Ammon's horn (tissue), 1 donor: ENCODE measurements around the gene CRTAC1.

ENCODE experiments used
- DNase-seq: peaks from one replicate; pipeline ENCODE4 v3.0.0-alpha.2; 2016; ENCODE audit warnings: low spot score

CRTAC1 gene

DNA sequence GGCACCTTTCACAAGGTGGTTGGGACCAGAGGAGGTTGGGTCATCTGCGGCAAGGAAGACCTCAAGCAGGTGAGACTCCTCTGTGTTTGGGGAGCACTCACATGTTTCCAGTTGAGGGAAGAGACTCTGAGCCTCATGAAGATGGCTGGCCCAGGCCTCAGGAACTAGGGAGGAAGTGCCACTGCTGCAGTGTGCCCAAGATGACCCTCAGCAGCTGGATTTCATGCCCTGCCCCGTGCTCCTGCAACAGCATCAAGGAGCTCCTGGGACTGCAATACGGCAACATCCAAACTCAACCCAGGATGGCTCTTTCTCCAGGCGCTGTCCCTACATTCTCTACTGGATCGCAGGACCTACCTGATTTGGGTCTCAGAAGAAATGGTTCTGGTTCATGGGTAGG lies 106.9 kb downstream of the CRTAC1 start:
- DNase-seq = no peak

DNA sequence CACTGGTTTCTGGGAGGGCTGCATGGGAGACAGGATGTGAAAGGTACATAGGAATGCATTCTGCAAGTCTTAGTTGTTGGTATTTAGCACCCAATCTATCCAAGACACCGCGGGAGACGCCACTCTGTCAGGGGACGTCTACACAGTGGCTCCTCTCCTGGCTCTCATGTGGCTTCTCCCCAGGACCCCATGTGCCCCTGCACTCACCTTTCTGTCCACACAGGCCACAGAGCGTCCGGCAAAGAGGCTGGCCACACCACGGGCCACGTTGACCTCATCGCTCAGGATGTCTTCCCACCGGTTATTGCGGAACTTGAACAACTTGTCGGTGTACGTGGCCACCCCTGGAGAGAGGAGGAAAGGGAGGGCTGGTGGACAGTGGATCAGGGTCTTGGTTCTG lies 107.4 kb downstream of the CRTAC1 start:
- no peak for DNase-seq

DNA sequence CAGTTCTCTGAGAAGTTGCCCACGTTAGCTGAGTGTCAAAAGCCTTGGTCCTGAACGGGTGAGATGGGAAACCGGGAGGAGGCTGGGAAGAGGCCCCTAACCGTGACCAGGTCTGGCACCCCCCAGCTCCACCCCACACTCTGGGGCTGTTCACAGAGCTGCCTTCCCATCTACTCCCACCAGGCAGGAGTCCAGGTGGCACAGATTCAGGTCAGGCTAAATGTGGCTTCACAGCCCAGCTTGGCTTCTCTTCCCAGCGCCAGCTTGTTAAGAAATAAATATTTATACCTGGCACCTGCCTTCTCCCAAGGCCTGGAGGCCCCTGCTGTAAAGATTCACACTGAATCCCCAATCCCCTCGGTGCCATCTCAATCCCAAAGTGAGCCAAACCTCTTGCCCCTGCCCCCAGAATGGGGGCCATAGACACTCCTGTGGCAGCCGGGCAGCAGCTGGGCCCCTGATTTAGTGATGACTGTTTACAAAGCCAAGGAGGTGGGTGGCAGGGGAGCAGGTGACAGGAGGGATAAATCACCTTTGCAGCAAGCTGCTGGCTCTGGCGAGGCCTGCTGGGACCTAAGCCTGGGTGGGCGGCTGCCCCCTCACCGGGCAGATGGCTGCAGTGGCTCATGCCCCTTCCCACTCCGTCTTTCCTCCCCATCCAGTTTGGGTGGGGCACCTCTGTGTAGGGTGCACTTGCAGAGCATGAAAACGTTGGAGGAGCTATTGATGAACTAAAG lies 108.2 kb downstream of the CRTAC1 start:
- no peak for DNase-seq

DNA sequence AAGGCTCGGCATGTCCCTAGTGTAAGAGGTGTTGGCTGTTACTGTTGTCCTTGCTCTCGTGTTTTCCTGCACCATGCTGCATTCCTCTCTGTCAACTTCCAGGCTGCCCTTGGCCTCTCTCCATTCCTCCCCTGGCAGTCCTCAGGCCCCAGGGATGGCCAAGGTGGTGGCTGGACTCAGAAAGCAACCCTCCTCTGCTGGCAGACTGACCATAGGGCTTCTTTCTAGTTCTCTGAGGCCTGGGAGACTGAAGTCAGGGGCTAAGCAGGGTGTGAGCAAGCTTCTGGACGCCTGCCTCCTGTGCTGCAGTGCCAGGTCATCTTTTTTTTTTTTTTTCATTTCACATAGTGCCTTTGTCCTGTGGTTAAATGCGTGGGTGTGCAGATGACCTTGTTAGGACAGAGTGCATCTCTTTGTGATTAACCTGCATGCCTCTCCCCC lies 108.8 kb downstream of the CRTAC1 start:
- peak; percentile 15 for DNase-seq

DNA sequence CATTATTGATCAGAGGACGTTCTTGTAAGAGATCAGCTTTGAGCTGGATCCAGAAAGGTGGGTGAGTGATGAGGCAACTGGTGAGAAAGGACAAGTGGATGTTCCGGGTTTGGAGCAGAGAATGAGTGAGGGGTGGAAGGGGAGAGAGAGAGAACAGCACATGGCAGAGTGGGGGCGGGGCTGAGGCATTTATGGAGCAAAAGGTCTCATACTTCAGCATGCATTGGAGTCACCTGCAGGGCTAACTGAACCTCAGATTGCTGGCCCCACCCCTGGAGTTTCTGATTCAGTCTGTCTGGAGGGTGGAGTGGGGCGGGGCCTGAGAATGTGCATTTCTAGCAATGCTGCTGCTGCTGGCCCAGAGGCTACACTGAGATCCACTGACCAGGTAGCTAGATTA lies 109.6 kb downstream of the CRTAC1 start:
- no peak for DNase-seq

DNA sequence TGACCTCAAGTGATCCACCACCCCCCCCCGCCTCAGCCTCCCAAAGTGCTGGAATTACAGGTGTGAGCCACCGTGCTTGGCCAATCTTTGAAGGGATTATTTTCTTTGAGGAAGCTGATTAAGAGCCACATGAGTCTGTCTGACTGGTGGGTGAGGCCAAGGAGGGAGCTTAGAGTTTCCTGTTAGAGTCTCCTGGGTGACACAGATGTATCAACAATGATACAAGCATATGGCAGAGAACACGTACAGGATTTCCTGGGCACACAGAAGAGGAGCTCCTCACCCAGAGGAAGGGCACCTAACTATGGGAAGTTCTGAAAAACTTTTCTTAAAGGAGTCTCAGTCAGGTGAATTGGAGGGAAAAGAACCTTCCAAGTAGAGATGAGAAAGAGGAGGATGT lies 111.4 kb downstream of the CRTAC1 start:
- DNase-seq = no peak

DNA sequence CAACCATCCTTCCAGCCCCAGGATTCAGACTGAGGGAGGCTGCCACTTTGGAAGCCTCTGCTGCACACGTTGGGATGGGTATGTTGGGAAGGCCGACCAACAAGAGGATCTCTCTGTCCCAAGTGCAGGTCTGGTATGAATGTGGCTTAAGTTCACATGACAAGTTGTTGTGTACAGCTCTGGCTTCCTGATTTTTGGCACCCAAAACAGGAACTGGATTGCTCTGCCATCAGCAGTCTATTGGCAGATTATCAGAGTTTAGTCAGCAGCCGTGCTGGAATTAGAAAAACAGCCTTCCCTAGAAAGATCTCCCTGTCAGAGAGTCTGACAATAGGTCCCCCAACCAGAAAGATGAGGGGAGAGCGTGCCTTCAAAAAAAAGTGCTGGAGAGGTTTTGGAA lies 113.8 kb downstream of the CRTAC1 start:
- peak; percentile 86 for DNase-seq

DNA sequence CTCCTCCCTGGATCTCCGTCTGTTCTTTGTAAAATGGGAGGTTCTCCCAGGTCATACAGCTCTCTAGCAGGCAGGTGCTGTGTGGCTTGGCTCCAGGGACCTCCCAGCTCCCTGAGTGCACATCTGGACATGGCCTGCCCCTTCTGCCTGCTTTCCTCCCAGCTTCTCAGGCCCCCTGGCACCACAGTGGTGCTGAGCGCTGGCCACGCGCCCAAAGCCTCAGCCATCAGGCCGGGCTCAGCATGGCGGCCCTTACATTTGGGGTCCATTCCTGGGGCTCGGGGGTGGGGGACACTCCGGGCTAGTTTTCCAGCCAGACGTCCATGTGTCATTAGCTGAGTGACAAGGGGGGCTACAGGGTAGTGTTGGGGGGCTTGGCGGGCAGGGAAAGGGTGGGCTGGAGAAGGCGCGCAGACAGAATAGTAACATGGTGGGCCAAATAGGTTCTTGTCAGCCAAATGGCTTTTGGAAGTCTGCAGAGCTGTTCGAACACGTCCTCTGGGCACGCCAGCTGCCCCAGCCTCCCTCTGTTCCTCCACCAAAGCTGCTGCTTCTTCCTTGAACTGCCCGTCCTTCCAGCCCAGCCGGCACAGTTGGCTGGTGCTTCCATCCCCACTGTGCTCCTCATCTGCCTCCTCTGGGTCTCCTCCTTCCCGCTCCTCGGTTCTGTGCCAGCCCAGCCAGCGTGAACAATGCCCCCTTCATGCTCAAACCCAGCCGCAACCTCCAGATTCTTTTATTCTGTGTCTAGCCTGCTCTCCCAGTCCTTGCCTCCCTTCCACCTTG lies 114.9 kb downstream of the CRTAC1 start:
- peak; percentile 92 for DNase-seq

DNA sequence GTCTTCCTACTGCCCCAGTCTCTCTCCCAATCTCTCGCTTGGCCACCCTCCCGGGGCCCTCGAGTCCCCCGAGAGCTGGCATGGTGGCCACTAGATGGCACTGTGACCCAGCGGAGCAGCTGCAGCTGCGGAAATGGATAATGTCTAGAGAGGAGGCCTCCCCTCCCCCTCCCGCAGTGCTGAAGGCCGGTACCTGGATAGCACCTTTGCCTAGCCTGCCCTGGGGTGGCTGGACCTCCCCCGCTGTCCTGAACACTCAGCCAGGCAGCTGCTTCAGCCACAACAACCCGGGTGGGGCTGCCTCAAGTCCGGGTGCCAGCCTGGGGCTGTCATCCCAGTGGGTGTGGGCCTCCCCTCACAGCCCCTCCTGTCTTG lies 115.6 kb downstream of the CRTAC1 start:
- peak; percentile 85 for DNase-seq

DNA sequence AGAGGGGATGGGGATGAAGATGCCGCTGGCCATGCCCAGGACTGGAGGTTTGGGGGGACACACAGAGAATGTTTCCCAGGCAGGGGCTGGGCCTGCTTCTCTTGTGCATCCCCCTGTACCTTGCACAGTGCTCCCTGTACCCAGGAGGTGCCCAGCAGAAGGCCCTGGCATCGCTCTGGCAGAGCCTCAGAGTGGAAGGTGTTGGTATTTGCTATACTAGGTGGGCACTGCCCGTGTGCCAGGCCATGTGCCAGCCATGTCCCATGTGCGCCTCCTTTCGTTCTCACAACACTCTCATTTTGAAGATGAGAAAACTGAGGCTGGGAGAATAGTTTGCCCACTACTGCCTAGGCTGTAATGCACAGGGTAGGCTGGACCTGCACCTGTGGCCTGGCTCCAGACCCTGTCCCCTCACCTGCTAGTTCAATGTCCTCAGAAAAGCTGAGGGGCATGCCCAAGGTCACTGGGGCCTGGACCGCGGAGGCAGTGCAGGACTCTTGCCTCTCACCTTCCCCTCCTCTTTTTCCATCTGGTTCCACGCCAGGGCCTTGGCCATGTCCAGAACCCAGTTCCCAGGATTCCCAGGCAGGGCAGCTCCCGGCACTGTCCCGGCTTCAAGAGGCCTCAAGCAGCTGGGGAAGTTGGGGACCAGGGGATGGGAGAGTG lies 116.1 kb downstream of the CRTAC1 start:
- no peak for DNase-seq

DNA sequence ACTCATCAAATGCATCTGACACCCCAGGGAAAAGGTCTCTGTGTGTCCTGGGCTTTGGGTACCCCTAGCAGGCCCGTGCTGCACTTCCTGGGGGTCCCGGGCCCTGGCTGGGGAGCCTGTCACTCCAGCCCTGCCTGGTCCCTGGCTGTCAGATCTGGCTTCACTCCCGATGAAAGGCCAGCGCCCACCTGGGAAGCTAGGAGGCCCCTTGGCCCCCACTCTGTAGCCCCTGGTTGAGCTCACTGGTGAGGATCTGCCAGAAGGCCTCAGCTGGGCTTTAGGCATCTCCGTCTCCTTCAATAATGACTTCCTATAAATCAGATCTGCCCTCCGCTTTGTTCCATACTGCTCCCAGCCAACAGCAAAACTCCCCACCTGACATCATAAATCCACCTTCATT lies 116.8 kb downstream of the CRTAC1 start:
- DNase-seq = no peak

DNA sequence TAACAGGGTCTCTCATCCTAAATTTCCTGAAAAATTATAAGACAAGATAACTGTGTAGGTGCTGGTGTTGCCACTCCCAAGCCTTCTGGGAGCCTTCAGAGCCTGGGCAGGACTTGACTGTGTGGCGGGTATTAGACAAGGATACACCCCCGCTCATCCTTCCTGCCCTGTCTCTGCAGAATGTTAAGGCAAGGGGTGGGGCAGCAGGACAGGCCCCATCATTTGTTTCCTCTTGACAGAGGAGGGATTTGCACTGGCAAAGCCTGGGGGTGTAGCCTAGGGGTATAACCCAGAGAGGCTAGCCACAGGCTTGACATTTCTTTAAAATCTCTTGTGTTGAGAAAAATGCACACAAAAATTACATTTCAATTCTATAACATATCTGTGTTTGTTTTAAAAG lies 117.2 kb downstream of the CRTAC1 start:
- no peak for DNase-seq

DNA sequence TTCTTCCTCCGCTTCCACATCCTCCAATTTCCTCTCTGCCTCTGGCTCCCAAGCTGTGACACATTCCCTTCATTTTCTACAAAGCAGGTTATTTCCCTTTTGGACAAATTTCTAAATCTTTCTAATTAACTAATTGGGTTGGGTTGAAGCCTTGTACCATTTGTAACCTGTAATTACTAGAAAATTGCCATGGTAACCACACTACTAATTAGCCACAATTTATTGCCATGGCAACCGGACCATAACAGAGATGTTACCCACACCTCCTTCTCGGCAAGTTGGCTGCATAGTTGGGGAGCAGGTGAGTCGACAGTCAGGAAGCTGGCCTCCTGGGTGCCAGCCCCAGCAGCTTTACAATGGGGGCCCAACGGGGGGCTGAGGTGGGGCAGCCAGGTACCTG lies 119.2 kb downstream of the CRTAC1 start:
- DNase-seq = no peak

DNA sequence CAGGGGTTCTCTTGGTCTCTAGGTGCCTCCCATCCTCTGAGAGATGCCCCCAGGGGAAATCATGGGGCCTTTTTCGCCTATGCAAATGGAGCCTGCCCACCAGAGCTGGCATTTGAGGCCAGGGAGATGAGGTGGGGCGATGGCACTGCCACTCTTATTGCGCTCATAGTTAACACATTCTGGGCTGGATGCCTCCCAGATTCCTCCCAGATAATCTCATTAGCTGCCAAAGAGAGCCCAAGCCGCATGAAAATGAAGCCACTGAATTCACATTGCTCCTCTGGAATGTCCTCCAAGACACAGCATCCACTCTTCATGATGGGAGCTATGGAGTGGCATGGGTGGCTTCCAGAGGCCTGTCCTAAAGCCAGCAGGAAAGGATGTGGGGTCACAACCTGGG lies 119.8 kb downstream of the CRTAC1 start:
- no peak for DNase-seq

DNA sequence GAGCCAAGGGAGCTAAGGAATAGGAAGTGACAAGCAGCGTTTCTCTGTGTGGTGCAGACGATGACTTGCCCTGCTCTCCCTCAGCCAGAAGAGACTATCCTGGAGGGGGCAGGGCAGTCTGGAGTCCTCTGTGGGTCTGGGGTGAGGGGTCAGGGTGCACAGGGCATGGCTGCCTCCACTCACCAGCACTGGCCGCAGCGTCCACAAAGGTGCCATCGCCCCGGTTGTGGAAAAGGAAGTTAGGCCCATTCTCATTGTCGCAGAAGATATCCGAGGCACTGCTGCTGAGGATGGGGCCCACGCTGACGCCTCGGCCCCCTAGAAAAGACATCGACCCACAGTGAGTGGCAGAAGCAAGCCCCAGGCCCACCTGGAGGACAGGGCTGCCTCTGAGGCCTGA lies 122.6 kb downstream of the CRTAC1 start:
- DNase-seq = no peak

DNA sequence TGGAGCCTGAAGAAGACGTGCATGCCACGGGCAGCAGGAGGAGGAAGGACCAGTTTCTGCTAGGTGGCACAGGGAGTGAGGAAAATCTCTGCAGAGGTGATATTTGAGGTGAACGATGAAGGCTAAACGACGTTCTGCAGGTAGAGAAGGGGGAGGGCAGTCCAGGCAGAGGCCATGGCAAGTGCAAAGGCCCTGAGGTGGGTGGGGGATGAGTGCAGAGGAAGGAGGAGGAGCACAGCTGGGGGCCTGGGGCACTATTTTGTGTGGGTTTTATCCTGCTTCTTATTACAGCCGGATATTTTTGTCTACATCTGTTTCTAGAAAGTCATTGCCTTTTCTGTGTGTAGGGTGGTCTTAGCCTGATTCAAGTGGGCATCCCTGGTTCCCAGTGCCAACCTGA lies 123.2 kb downstream of the CRTAC1 start:
- no peak for DNase-seq

DNA sequence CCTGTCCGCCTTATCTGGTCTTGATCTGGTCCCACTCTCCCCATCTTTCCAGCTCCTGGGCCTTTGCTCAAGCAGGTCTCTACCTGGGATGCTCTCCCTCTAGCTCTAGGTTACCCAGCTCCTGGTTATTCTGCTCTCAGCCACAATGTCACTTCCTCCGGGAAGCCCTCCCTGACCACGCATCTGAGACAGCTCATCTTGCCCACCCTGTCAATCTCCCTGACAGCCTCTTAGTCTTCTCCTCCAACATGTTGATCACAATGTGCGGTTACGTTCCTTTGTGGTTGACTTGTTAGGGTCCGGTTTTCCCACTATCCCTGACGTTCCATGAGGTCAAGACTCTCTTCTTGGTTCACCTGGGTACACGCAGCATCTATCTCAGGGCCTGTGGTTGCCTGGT lies 125.1 kb downstream of the CRTAC1 start:
- DNase-seq = no peak

DNA sequence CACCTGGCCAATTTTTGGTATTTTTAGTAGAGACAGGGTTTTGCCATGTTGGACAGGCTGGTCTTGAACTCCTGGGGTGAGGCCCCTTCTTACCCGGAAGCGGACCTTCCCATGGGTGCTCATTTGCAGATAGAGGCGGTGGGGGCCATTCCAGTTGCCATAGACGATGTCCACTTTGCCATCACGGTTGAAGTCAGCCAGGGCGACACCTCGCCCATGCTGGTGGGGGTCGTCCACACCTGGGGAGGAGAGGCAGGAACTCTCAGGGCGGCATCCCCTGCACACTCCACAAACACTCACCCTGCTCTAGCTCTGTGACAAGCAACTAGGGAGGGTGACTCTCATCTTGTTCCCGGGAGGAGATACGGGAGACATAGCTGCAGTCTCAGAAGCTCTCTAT lies 125.8 kb downstream of the CRTAC1 start:
- DNase-seq = no peak

DNA sequence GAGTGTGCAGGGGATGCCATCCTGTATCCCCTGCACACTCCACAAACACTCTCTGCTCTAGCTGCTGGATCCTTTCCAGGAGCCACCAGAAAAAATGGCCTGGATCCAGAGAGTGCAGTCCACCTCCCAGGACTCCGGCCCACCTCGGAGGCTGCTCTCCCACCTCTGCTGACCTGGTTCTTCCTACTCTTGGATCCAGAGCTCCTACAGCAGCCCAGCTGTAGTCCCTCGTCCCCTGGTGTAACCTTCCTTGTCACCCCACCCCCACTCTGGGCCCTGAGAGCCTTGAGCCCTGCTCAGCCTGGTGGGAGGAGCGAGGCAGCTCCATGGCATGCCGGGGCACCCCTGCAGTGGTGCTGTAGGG lies 126.4 kb downstream of the CRTAC1 start:
- no peak for DNase-seq

DNA sequence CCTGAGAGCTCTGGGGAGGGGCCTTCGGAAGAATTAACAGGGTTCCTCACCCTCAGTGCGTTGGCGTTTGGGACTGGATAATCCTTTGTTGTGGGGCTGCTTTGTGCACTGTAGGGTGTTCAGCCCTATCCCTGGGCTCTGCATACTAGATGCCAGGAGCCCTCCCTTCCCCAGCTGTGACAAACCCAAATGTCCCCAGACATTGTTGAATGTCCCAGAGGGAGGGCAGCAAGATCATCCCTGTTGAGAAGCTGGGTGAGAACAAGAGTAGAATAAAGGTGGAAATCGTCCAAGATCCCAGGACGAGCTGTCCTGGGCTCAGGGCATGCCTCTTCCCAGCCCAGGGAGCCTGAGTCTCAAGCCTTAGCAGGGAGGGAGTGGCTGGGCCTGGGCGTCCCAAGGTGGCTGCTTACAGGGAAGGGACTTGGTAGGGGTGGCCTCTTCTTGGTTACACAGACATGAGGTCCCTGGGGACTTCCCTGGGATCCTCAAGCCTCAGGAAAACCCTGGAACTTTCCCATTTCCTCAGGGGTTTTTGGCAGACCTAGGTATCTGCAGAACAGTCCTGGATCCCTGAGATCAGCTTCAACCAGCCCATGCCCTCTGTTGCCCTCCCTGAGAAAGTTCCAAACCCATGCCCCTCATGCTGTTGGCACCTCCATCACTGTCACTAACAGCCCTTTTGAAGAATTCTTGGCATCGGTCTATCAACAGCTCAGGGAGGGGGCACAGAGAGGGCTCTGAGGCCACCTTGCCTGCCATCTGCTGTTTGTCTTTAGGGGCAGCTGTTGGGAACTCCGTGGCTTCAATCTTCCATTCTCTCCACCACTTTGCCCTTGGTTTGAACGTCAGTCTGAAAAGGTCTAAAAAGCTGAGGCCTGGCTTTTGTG lies 127.0 kb downstream of the CRTAC1 start:
- no peak for DNase-seq

DNA sequence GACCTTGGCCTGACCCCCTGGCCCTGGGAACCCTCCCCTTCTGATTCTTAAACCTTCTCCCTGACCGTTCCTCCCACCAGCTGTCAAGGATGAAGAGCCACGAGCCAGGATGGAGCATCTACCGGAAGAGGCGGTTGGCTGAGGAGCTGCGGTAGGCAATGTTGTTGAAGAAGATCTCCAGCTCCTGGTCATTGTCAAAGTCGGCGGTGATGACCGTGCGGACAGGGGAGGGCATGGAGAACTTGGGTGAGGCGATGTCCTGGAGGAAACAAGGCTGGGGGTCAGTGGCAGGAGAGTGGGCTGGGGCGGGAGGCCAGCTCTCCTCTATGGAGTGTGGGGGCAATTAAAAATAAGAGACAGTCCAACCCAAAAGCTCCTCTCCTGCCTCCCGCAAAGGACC lies 129.0 kb downstream of the CRTAC1 start:
- no peak for DNase-seq

DNA sequence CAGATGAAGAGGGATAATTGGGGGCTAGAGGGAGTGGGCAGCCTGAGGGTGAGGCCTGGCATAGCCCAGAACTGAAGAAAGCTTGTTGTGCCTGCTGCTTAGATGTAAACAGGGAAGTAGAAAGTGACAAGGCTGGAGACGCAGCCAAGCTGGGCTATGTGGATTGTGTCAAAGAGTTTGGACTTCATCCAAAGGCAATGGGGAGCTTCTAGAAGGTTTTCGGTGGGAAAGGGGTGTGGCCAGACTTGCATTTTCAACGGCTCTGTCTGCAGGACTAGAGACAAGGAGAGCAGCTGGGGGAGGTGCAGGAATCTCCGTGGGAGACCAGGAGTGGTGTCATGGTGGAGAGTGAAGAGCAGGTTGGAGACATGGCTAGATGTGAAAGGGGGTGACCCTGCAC lies 132.0 kb downstream of the CRTAC1 start:
- no peak for DNase-seq
